OCI-LY1 (cell line): ENCODE results near the gene NBDY.

Experiments
- EZH2 ChIP-seq: fragments of 200-600 bp; sonication (generic), shearing (Covaris generic); IDR thresholded peaks from 2 replicates; pipeline ENCODE4 v1.8.0; 2017; ENCODE audit warnings: borderline replicate concordance, mixed run types, mild to moderate bottlenecking, antibody characterized with exemption, low read length, moderate library complexity, mixed read lengths
- TF ChIP-seq, protein P1 (sequence below): fragments of 200-600 bp; sonication (generic), shearing (Covaris generic); IDR thresholded peaks from 2 replicates; pipeline ENCODE4 v1.5.1; 2017; ENCODE audit warnings: mild to moderate bottlenecking, antibody characterized with exemption, low read length, moderate library complexity, mixed read lengths

DNA sequence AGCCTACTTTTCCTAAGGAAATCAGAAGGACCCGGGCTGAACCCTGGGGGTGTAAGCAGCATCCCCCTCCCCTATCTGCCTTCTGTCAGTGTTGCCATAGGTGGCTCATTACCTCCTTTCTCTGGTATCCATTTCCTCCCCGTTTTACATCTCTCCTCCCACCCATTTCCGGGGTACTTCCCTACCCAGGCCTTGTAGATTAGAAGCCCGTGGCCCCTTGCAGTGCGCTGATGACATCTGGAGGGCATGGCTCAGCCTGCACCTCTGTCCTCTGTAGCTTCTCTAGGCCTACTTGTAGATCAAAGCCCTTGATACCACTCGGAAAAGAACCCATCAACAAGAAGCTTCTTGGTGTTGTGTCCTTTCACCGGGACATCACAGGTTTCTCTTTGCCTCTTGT is 71.8 kb downstream of the NBDY start:
- TF ChIP-seq, protein P1, sequence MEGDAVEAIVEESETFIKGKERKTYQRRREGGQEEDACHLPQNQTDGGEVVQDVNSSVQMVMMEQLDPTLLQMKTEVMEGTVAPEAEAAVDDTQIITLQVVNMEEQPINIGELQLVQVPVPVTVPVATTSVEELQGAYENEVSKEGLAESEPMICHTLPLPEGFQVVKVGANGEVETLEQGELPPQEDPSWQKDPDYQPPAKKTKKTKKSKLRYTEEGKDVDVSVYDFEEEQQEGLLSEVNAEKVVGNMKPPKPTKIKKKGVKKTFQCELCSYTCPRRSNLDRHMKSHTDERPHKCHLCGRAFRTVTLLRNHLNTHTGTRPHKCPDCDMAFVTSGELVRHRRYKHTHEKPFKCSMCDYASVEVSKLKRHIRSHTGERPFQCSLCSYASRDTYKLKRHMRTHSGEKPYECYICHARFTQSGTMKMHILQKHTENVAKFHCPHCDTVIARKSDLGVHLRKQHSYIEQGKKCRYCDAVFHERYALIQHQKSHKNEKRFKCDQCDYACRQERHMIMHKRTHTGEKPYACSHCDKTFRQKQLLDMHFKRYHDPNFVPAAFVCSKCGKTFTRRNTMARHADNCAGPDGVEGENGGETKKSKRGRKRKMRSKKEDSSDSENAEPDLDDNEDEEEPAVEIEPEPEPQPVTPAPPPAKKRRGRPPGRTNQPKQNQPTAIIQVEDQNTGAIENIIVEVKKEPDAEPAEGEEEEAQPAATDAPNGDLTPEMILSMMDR: peak; percentile 41; the same call in 1 of the 2 replicates
- no peak for TF ChIP-seq EZH2
